ENCODE results near the gene PRL.

Gene PRL

DNA sequence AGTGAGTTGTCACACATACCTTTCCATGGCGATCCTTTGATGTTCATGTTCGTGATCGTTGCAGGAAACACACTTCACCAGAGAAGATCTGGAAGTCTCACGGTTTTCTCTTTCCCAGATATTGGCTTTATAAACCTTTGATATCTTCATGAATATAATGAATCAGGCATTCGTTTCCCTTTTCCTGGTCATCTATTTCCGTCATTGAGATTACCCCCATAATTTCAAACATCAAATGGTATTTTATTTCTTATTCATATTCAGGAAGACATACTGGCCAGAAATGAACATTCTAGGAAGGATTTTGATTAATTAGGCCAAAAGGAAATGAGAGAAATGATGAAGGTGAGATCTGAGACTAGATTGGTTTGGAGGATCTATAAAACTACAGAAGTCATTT lies at the start of gene PRL:
Gene PRL, minus strand, starts transcription at position 101 of the 400 bp plus-strand sequence. Its CDS starts 54 bp downstream, at position 47.
- no peak for DNase-seq

DNA sequence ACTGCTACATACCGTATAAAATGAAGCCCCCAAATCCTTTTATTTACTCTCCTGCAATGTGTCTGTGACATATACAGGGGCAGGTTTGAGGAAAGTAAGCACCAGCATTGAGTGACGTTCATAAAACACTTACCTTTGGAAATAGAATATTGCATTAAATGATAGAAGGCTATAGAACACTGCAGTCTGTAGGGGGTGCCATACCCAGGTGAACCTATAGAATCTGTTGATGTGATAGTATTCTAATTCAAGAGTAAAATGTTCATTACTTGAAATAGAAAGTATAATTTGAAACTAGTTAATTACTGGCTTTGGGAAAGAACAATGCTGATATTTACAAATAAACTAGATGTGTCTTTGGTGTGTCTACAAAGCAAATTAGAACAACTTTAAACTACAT lies 47.0 kb upstream of the PRL start:
- no peak for DNase-seq

DNA sequence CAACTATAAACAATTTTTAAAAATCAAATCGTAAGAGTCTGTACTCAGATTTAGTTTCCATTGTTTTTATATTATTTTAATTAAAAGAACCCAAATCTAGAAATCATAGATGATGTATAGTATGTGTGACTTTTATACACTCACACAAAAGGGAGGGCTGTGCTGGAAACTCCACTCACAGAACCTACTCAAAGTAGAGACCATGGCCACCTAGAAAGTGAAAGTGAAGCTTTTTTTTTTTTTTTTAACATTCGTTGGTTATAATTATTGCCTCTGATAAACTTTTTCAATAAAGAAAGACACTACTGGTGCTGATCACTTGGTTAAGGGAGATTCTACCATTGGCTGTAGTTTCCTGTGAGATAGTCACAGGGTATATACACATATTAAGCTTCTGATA lies 37.9 kb upstream of the PRL start:
- no peak for DNase-seq

DNA sequence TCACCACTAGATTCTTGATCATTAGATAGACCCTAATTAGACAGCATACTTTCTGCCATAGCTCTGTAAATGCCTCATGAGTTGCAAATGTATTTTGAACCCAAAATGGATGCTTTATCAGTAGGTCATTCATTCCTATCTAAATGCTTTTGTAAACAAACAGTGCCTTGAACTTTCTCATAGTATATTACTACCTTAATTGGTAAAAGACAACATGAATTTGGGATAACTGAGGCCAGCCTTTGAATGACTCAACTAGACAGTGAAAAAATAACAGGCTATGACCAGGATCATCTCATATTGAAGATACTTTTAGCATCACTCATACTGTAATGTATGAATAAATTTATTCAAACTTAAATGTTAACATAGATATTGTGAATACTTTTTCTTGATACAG lies 37.0 kb upstream of the PRL start:
- DNase-seq = no peak

DNA sequence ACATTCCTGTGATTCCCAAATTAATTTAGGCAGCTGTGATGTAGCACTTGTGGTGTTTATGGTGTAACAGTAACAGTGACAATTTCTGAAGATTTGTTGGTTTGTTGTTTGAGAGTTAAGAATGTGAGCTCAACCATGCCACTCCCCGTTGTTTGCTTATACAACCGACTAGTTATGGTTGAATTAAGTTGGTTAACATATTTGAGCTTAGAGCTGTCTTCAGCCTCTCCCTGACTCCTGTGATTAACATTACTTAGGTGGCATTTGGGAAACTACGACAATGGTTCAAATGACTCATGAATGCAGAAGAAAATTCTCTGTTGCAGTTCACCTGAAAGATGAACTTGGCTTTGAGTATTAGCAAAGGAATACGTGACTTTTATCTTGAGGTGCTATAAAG lies 35.9 kb upstream of the PRL start:
- DNase-seq = no peak

DNA sequence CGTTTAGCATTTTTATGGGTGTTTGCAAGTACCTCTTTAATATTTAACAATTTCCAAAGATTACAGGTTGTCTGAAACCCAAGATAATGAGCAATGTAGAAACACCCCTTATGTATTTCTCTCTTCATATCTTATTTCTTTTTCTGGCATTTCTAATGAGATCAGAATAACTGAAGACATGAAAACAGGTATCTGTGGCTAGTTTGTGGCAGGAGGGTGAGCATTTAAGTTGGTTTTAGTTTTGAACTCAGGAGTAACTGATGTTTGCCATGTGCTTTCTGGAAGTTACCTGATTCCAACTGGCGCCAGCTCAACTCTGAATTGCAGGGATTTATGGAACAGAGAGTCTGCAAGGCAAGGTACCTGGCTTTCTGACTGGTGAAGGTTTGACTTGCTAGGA lies 35.4 kb upstream of the PRL start:
- DNase-seq = no peak

DNA sequence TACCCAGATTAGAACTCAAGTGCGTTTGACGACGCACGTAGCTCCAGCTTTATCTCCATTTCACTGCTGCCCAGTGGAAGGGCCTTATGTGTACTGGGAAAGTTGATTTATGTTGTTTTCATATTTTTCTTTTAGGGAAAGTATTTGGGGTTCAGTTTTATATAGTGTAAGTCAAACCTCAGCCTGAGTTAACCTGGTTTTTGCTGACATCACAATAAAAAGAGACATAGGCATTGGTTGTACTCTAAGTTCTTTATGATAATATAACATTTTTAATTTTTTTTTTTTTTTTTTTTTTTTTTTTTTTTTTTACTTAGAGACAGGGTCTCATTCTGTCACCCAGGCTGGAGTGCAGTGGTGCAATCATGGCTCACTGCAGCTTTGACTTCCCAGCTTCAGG lies 34.1 kb upstream of the PRL start:
- DNase-seq = no peak

DNA sequence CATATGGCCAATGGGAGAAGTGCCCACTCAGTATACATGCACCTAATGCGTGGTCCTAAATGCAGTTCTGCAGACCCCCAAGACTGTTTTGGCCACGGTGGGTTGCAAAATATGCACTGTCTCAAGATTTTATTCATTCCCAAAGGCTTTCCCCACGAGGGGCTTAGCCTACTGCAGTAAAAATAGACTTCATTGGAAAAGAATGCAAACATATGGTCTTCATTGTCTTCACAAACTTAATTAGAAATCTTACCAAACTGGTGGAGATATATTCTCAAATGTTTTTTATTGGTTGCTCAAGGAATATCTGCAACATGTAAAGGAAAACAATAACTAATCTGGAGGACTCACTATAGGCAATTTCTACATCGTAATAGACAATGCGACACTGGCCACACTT lies 31.6 kb upstream of the PRL start:
- no peak for DNase-seq

DNA sequence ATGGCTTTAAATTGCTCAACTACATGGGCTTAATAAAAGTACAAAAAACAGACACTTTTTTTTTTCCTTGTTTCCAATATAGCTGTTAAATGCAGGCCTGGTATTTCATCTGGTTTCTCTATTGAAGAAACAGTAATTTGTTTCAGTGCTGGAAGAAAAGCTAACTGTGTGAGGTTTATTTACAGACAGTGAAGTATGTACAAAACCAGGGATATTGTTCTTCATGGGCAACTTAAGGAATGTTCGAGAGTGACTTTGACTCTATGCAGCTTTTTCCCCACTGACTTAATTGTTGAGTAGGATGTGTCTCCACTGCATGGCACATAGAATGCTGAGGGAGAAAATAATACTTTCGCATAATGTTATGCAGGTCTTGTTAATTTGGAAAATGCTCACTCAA lies 31.0 kb upstream of the PRL start:
- no peak for DNase-seq

DNA sequence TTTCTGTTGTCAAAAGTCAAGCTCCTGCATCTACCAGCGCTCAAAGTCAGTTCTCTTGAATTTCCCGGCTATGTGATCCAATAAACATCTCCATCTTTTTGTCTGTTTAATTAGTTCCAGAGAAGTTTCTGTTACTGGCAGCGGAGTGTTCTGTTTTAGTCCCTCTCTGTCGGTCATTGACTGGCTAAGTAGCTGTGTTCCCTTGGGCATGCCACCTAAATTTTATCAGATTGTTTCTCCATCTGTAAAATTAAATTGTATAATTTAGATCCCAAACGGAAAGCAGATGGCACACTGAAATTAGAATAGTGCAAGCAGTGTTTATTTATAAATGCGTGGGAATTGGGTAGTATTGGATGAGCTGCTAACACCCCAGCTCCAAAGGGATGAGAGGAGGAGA lies 29.7 kb upstream of the PRL start:
- no peak for DNase-seq

DNA sequence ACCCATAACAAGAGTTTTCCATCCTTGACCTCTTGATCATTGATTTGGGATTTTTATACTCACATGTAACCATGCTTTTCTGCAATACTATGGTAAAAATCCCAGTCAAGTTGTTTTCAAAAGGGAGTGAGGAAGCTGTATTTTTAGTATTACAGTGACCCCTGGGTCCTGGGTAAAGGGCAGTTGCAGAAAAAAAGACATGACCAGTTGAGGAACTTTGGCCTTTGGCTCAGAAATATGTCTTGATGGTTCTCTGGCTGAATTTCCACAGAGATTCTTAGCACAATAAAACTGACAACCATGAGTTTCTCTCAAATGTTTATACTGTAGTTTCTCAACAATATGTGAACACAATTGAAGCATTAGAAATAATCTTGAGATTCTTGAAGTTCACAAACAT lies 28.6 kb upstream of the PRL start:
- no peak for DNase-seq

DNA sequence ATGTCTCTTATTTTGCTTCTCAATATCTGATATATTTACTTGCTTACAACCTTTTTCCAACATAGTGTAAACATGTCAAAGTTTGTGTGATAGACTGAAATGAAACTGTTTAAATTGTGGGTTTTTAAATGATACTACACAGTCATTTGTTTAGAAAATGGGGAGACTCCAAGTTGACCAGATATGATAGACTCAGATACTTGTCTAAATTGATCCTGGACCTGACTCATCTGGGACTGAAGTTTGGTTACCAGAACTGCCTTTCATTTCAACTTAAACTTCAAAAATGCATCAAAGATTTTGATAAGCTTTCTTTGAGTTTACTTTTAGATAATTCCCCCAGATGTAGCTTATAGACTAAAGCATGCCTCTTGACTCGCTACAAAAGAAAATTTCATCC lies 27.0 kb upstream of the PRL start:
- DNase-seq = no peak

DNA sequence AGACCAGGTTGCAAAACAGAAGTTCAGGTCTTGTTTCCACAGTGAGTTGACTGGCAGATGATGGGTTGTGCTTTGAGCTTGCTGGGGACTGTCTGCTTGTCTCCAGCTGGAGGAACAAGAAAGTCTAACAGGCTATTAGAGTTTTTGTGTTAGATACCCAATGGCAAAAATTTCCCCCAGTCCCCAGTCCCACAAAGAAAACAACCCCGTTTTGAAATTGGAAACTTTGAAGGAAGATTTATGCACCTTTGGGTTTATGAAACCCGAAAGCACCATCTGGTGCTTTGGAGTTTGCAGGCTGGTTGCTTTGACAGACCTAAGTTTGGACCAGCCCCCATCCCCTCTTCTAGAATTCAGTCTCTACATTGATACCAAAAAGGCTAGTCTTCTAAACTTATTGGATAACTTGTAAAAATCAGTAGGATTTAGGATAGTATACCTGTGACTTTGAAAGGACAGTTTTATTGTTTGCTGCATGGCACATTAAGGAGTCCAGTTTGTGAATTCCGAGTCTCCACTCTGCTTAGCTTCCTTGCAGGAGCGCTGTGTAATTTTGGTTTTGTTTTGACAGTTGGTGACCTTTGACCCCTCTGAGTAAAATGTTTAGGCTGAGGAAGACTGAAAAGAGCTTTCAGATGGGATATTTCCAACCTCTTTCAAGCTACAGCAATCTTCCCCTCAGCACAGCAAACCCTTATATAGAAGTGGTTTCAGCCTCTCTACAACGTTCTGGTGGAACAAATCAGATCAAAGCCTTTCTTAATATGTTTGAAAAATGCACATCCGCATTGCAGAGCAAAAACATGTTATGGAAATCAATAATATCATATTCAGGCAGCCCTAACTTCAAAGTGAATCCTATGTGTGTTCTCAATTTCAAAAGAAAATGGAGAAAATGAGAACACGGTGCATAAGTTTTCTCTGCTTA lies 25.5 kb upstream of the PRL start:
- no peak for DNase-seq

DNA sequence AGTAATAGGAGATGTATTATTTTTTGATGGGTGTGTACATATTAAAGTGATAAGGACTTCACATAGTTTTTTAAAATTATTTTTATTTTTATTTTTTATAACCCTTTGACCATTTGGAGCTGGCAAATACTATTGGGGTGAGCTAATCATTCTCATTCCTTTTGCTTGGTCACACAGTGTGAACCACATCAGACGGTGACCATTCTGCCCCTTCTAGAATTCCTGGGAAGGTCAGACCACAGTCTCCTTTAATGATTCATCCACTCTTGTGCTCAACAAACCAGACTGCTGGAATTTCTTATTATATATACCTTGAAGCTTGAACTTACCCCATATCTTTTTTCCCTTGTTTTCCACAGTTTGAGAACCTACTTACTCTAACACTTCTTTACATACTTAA lies 23.9 kb upstream of the PRL start:
- DNase-seq = no peak

DNA sequence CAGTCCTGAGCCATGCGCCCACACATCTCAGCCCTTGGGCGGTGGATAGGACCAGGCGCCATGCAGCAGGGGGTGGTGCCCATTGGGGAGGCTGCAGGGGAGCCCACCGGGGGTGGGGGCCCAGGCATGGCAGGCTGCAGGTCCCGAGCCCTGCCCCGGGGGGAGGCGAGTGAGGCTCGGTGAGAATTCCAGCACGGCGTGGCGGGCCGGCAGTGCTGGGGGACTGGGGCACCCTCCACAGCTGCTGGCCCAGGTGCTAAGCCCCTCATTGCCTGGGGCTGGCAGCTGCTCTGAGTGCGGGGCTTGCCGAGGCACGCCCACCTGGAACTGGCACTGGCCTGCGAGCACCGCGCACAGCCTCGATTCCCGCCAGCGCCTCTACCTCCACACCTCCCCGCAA lies 21.6 kb upstream of the PRL start:
- DNase-seq = no peak

DNA sequence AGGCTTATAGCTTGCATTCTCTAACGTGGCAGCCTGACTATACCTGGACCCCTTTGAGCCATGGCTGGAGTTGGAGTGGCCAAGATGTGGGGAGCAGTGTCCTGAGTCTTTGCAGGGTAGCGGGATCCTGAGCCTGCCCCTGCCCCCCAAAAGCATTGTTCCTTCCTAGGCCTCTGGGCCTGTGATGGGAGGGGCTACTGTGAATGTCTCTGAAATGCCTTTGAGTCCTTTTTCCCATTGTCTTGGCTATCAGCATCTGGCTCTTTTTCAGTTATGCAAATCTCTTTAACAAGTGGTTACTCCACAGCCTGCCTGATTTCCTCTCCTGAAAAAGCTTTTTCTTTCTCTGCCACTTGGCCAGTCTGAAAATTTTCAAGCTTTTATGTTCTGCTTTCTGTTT lies 17.0 kb upstream of the PRL start:
- DNase-seq = no peak

DNA sequence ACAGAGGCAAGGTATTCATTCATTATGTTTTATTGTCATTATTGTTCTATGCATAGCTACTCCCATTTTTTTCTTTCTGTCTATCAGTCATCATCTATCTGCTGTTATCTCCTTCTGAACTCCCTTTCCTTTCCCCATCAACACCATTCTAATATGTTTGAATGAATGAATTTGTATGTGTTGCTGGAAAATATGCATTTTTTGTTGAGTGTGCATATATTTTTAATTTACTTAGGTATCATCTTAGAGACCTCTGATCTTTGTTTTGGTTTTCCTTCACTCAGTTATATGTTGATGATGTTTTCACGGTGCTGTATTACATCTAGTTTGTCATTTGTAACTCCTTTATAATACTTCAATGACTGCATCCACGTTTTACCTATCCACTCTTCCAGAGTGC lies 12.1 kb upstream of the PRL start:
- no peak for DNase-seq

DNA sequence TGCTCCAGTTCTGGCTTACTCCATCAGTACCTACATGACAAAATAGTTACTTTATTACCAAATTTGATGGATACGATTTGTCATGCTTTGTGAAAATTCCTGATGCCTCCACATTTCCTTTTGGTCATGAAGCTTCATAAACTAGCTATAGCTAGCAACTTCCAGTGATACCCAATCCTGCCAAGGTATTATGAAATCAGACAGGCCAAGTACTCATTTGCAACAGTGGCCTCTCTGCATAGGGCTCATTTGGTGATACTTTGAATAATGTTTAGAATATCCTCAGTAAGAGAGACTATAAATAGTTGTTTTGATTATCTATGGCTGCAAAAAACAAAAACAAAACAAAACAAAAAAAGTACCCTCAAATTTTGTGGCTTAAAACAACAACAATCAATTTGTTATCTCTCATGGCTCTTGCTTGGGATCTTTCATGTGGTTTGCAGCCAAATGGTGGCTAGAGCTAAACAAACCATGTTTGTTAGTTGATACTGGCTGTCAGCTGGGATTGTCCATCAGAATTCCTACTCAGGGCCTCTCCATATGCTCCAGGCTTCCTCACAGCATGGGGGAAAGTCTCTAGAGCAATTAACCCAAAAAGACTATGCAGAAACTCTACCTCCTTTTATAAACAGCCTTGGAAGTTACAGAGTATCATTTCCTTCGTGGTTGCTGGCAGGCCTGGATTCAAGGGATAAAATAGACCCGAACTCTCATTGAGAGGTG lies 10.1 kb upstream of the PRL start:
- DNase-seq = no peak

DNA sequence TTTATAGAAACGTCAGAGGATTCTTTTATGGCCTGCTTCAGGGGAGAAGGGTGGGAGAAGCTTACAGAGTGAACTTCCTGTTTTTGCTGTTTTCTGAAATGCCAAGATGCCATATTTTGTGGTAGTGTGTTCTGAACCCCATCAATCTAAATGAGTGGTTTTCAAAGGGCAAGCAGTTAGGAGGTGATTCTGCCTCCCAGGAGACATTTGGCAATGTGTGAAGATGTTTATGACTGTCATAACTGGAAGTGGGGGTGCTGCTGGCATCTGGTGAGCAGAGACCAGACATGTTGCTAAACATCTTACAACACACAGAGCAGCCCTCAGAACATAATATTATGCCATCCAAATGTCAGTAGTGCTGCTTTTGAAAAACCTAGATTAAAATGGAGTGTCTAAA lies 6.0 kb upstream of the PRL start:
- DNase-seq = no peak

DNA sequence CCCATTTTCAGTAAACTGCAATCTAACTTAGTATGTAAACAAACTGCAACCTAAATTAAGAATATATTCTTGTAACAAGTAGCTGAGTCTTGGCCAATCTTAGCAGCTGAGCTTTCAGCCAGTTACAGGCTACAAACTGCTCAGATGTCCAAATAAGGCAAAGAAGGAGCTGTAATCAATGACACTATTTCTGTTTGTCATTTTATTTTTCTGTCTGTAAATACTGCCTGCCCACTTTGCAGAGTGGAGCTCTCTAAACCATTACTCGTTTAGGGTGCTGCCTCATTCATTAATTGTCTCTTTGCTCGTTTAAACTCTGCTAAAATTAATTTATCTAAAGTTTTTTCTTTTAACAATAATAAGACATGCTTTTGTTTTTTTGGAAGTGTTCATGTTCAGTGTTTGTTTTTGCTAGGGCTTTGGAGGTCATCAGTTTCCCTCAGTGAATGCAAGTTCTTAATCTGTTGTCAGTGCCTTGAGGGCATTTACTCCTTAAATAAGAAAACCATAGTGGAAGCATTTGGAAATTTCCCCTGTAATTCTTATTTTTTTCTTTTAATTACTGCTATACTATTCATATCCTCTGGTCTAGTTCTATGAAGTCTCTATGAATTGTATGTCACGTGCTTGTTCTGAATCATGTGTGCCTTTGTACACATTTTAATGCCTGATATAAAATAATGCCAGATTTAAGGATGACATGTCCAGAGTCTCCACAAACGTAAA lies 3.6 kb upstream of the PRL start:
- no peak for DNase-seq

DNA sequence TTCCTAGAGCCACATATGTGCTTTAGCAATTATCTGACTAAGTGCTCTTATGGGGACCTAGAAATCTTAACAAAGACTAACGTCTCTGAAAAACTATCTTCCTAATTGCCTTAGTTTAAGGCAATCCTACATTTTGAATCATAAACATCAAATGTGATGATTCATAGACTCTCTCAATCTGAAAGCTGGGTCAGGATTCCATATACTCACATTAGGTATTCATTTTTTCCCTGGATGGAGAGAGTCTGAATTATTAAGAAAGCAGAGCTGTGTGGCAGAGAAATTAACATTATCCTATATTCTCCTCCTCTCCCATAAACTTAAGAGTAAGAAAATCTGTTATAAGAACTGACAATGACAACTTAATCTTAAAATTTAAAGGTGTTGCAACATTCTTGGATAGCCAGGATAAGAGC lies 1.6 kb upstream of the PRL start:
- DNase-seq = no peak

DNA sequence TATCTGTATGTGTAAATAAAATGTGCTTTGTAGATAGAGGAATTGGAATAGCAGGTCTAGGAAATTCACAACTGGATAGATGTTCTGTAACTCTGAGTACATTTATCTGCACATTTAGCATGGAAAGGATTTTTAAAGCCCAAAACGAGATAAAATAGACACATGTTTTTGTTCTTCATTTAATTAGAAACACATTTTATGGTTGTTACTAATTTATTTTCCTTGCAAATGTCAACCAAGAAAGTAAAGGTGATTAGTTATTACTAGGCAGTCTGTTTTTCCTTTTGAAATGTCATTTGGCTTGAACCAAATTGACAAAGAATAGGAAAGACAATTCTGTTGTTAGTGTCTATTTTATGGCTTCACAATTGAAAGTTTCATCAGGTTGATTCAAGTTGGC lies 769 bp downstream of the PRL start:
- no peak for DNase-seq

DNA sequence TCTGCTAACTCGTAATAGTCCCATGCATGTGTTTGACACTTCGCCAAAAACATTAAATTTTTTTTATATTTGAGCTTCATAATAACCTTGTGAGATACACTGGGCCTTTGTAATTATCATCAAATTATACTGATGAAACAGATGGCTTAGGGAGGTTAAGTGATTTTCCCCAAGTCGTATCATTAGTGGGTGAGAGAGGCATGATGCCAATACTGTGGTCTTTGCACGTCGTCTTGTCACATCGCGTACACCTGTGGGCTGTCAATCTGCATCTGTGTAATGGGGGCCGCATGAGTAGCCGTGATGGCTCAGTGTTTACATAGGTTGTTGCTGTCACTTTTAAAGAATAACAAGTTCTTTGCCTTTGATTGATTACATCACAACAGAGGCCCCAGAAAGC lies 1.7 kb downstream of the PRL start:
- no peak for DNase-seq

DNA sequence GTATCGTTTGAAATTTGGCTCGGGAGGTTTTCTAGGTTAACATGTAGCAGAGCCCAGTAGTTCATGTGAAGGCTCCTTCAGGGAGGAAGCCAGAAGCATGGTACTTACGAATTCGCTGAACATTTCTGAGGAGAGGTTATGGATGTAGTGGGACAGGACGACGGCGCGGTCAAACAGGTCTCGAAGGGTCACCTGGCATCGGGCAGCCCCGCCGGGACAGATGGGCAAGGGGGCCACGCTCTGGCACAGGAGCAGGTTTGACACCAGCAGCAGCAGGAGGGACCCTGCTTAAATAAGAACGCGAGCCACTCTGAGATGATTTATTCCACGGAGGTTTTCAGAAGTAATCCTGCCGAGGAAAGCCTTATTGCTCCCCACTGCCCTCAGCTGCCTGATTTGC lies 2.5 kb downstream of the PRL start:
- no peak for DNase-seq
